Neutrophil (primary cell): ENCODE measurements around the gene ILK.

ENCODE experiments used
- H3K27ac ChIP-seq: fragments of 200-600 bp; sonication (generic); 2 replicates; pipeline ENCODE4 v1.5.1; 2016; ENCODE audit warnings: mild to moderate bottlenecking, moderate library complexity
- H3K27me3 ChIP-seq: fragments of 200-600 bp; sonication (generic); 2 replicates; pipeline ENCODE4 v1.6.0; 2016; ENCODE audit warnings: mild to moderate bottlenecking
- H3K36me3 ChIP-seq: fragments of 200-600 bp; sonication (generic); 2 replicates; pipeline ENCODE4 v1.5.1; 2017
- H3K4me1 ChIP-seq, 2 experiments: fragments of 200-600 bp in 1 of 2; sonication (generic) in 1 of 2; 1 replicate in 1 of 2; 2 replicates in 1 of 2; pipeline versions ENCODE4 v1.5.1 to v1.6.1; 2013 to 2016; ENCODE audit warnings: low read depth in 1 of 2, low read length in 1 of 2, mild to moderate bottlenecking in 1 of 2, moderate library complexity in 1 of 2; ENCODE audit not compliant: control insufficient read depth in 1 of 2, insufficient read depth in 1 of 2
- H3K4me3 ChIP-seq, 2 experiments: fragments of 200-600 bp in 1 of 2; sonication (generic) in 1 of 2; 1 replicate in 1 of 2; 2 replicates in 1 of 2; pipeline ENCODE4 v1.5.1; 2013 to 2016; ENCODE audit warnings: low read depth in 1 of 2, low read length in 1 of 2, mild to moderate bottlenecking in 1 of 2, moderate library complexity in 1 of 2
- H3K9me3 ChIP-seq: fragments of 200-600 bp; sonication (generic); 2 replicates; pipeline ENCODE4 v1.5.1; 2016
- CTCF ChIP-seq: fragments of 200-600 bp; sonication (generic); IDR thresholded peaks from 2 replicates; pipeline ENCODE4 v1.5.1; 2016; ENCODE audit warnings: antibody characterized with exemption

Gene ILK

GRCh38 chr11:6604081-6604626, 580 bp downstream of the ILK start:
- Histone ChIP-seq H3K9me3 (no peaks in the 10 kb centered on the region), H3K36me3 (peaks cover 45% of the 10 kb centered on the region), H3K4me3 (peak overlapping the region; percentile 95), H3K27ac (peak overlapping the region; percentile 98), H3K27me3 (no peaks in the 10 kb centered on the region), H3K4me1 (peaks cover 58 to 59% of the 10 kb centered on the region in 2 experiments)
- TF ChIP-seq CTCF = no peak

GRCh38 chr11:6604790-6605189, 1.2 kb downstream of the ILK start:
- Histone ChIP-seq H3K4me1 (peaks cover 58 to 59% of the 10 kb centered on the region in 2 experiments), H3K27me3 (no peaks in the 10 kb centered on the region), H3K27ac (peak overlapping the region; percentile 98), H3K4me3 (peak overlapping the region; percentile 95), H3K9me3 (no peaks in the 10 kb centered on the region), H3K36me3 (peaks cover 45% of the 10 kb centered on the region)
- no peak for TF ChIP-seq CTCF

GRCh38 chr11:6606471-6607189, 3.1 kb downstream of the ILK start:
- H3K27me3 ChIP-seq = no peaks in the 10 kb centered on the region
- peak overlapping the region; percentile 6 to 10 for H3K4me3 ChIP-seq
- peaks cover 72% of the 10 kb centered on the region in 2 experiments for H3K4me1 ChIP-seq
- no peaks in the 10 kb centered on the region for H3K9me3 ChIP-seq
- TF ChIP-seq CTCF = no peak
- H3K27ac ChIP-seq = peak overlapping the region; percentile 98
- peaks cover 46% of the 10 kb centered on the region for H3K36me3 ChIP-seq

- Histone ChIP-seq H3K27me3 (no peaks in the 10 kb centered on the region), H3K4me3 (peak overlapping the region in 1 of 2 experiments; percentile 10), H3K4me1 (peaks cover 66 to 68% of the 10 kb centered on the region in 2 experiments), H3K36me3 (peaks cover 48% of the 10 kb centered on the region), H3K27ac (peak overlapping the region; percentile 98), H3K9me3 (no peaks in the 10 kb centered on the region)
- no peak for TF ChIP-seq CTCF
These were observed 3.7 kb downstream of the ILK start for GRCh38 chr11:6607190-6607795.

- no peaks in the 10 kb centered on the region for H3K27me3 ChIP-seq
- H3K27ac ChIP-seq = peak overlapping the region; percentile 98
- peaks cover 64 to 68% of the 10 kb centered on the region in 2 experiments for H3K4me1 ChIP-seq
- no peak for TF ChIP-seq CTCF
- H3K9me3 ChIP-seq = no peaks in the 10 kb centered on the region
- H3K36me3 ChIP-seq = peaks cover 48% of the 10 kb centered on the region
- H3K4me3 ChIP-seq = no peak overlapping the region
These were observed 4.4 kb downstream of the ILK start for GRCh38 chr11:6608011-6608410.
